WTC11 (cell line): ENCODE measurements around the gene RBMS1. TPM values are rescaled to one million over a fixed set of nuclear protein-coding genes. Genes with fewer than 3 reads are reported as not detected.

Source experiments
- ATAC-seq: fragments of 200-7000 bp; cut with Tn5 transposase; 2 replicates; pipeline ENCODE4 v1.10.0; 2021; ENCODE audit warnings: mild to moderate bottlenecking, moderate library complexity
- CTCF ChIA-PET: fragments of 300-600 bp; sonication (Branson Sonifier 250); formaldehyde crosslinking; loops from one replicate; lab custom pipeline; 2021; ENCODE audit warnings: antibody characterized with exemption; lab: Charles Lee
- POLR2A ChIA-PET: fragments of 350-600 bp; sonication (Branson Sonifier 250); formaldehyde crosslinking; loops from one replicate; lab custom pipeline; 2021; ENCODE audit warnings: antibody characterized with exemption; lab: Charles Lee
- DNase-seq: peaks from one replicate; pipeline ENCODE4 v3.0.0; 2021; ENCODE audit warnings: low spot score
- H3K27ac Mint-ChIP-seq: 2 replicates; pipeline ENCODE4 v1.8.0; 2021; ENCODE audit warnings: mixed read lengths
- H3K27me3 Mint-ChIP-seq: 2 replicates; pipeline ENCODE4 v1.8.0; 2021; ENCODE audit warnings: low read depth, mild to moderate bottlenecking, moderate library complexity, mixed read lengths
- H3K36me3 Mint-ChIP-seq: 2 replicates; pipeline ENCODE4 v1.8.0; 2021; ENCODE audit warnings: mixed read lengths
- H3K4me1 Mint-ChIP-seq: 2 replicates; pipeline ENCODE4 v1.8.0; 2022; ENCODE audit warnings: mixed read lengths
- H3K4me3 Mint-ChIP-seq: 2 replicates; pipeline ENCODE4 v1.8.0; 2021; ENCODE audit warnings: mild to moderate bottlenecking, moderate library complexity, mixed read lengths
- H3K9me3 Mint-ChIP-seq: 2 replicates; pipeline ENCODE4 v1.8.0; 2021; ENCODE audit warnings: mixed read lengths
- CBFB ChIP-seq: sonication (generic); formaldehyde crosslinking; IDR thresholded peaks from 2 replicates; pipeline ENCODE4 v1.8.1; 2022; ENCODE audit warnings: mild to moderate bottlenecking, low read depth, missing genetic modification reagents
- CREM ChIP-seq: sonication (generic); formaldehyde crosslinking; IDR thresholded peaks from 2 replicates; pipeline ENCODE4 v1.8.1; 2022; ENCODE audit warnings: mild to moderate bottlenecking, missing genetic modification reagents, moderate library complexity
- ETV6 ChIP-seq: sonication (generic); formaldehyde crosslinking; IDR thresholded peaks from 2 replicates; pipeline ENCODE4 v1.8.1; 2022; ENCODE audit warnings: mild to moderate bottlenecking, missing genetic modification reagents
- FOXJ3 ChIP-seq: sonication (generic); formaldehyde crosslinking; IDR thresholded peaks from 2 replicates; pipeline ENCODE4 v1.9.0; 2021; ENCODE audit warnings: missing genetic modification reagents, mild to moderate bottlenecking, borderline replicate concordance
- FOXP1 ChIP-seq: sonication (generic); formaldehyde crosslinking; IDR thresholded peaks from 2 replicates; pipeline ENCODE4 v1.8.0; 2022; ENCODE audit warnings: missing genetic modification reagents, mild to moderate bottlenecking, moderate library complexity, borderline replicate concordance
- GABPB1 ChIP-seq: sonication (generic); formaldehyde crosslinking; IDR thresholded peaks from 2 replicates; pipeline ENCODE4 v1.8.1; 2023; ENCODE audit warnings: mild to moderate bottlenecking, missing genetic modification reagents
- HMGA2 ChIP-seq: fragments of 250-450 bp; sonication (Bioruptor Pico); IDR thresholded peaks from 2 replicates; pipeline ENCODE4 v1.4.0; 2021; ENCODE audit warnings: mild to moderate bottlenecking, moderate library complexity
- JAZF1 ChIP-seq: fragments of 250-450 bp; sonication (Bioruptor Pico); IDR thresholded peaks from 2 replicates; pipeline ENCODE4 v1.9.0; 2021; ENCODE audit warnings: moderate library complexity, mild to moderate bottlenecking, inconsistent platforms
- MXD4 ChIP-seq: fragments of 250-450 bp; sonication (Bioruptor Pico); IDR thresholded peaks from 2 replicates; pipeline ENCODE4 v1.8.0; 2021; ENCODE audit warnings: mild to moderate bottlenecking, moderate library complexity, borderline replicate concordance
- MYBL2 ChIP-seq: sonication (generic); formaldehyde crosslinking; IDR thresholded peaks from 2 replicates; pipeline ENCODE4 v1.8.1; 2023; ENCODE audit warnings: mild to moderate bottlenecking, moderate library complexity, missing genetic modification reagents
- NFATC4 ChIP-seq: fragments of 250-450 bp; sonication (Bioruptor Pico); IDR thresholded peaks from 2 replicates; pipeline ENCODE4 v1.9.0; 2021; ENCODE audit warnings: mild to moderate bottlenecking
- OVOL2 ChIP-seq: fragments of 250-450 bp; sonication (Bioruptor Pico); IDR thresholded peaks from 2 replicates; pipeline ENCODE4 v1.9.0; 2021; ENCODE audit warnings: mild to moderate bottlenecking, borderline replicate concordance
- USF1 ChIP-seq: sonication (generic); formaldehyde crosslinking; IDR thresholded peaks from 2 replicates; pipeline ENCODE4 v1.8.0; 2022; ENCODE audit warnings: mild to moderate bottlenecking, missing genetic modification reagents
- ZBTB43 ChIP-seq: sonication (generic); formaldehyde crosslinking; IDR thresholded peaks from 2 replicates; pipeline ENCODE4 v1.8.1; 2023; ENCODE audit warnings: mild to moderate bottlenecking, missing genetic modification reagents
- ZNF219 ChIP-seq: sonication (generic); formaldehyde crosslinking; IDR thresholded peaks from 2 replicates; pipeline ENCODE4 v1.8.0; 2023; ENCODE audit warnings: missing genetic modification reagents, mild to moderate bottlenecking, borderline replicate concordance
- ZNF232 ChIP-seq: sonication (generic); formaldehyde crosslinking; IDR thresholded peaks from 2 replicates; pipeline ENCODE4 v1.8.0; 2022; ENCODE audit warnings: mild to moderate bottlenecking, missing genetic modification reagents
- ZNF281 ChIP-seq: sonication (generic); formaldehyde crosslinking; IDR thresholded peaks from 2 replicates; pipeline ENCODE4 v1.8.0; 2023; ENCODE audit warnings: mild to moderate bottlenecking, missing genetic modification reagents
- total RNA-seq: library from RNA; stranded (reverse); gene quantifications from 3 replicates; pipeline ENCODE4 v1.2.3, GENCODE V29; 2021
- TF ChIP-seq, protein P1 (sequence below): sonication (generic); formaldehyde crosslinking; IDR thresholded peaks from 2 replicates; pipeline ENCODE4 v1.8.1; 2023; ENCODE audit warnings: mild to moderate bottlenecking, missing genetic modification reagents, moderate library complexity
- TF ChIP-seq, protein P2 (sequence below): sonication (generic); formaldehyde crosslinking; IDR thresholded peaks from 2 replicates; pipeline ENCODE4 v1.8.0; 2022; ENCODE audit warnings: mild to moderate bottlenecking, missing genetic modification reagents
- TF ChIP-seq, protein P3 (sequence below): sonication (generic); formaldehyde crosslinking; IDR thresholded peaks from 2 replicates; pipeline ENCODE4 v1.8.1; 2023; ENCODE audit warnings: mild to moderate bottlenecking, moderate library complexity, missing genetic modification reagents
- TF ChIP-seq, protein P4 (sequence below): sonication (generic); formaldehyde crosslinking; IDR thresholded peaks from 2 replicates; pipeline ENCODE4 v1.8.1; 2022; ENCODE audit warnings: mild to moderate bottlenecking, moderate library complexity, missing genetic modification reagents

Gene RBMS1
- total RNA-seq, 1 experiment from 2014 or later = 56.3 TPM

DNA sequence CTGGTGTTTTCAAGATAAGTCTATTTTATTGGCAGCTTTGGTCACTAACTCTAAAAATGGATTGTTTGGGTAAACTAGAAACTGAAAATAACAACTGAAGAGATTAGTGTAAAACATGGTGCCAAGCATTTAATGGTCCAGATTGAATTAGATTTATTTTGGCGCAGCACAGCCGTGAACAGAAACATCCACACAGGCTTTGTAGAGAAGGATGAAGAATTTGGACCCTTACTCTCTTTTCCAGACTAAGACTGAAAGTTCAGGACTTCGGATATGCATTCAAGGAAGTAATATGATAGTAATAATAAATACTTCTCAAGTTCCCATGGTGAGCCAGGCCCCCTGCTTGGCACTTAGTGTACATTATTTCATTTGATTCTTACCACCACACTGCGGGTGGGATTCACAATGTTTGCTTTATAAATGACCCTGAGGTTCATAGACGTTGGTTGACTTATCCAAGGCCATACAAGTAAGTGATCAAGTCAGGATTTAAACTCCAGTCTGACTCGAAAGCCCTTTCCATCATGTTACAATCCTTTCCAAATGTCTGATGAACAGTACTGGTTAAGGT is 239.3 kb downstream of the RBMS1 start (continued):
- no peak for TF ChIP-seq MXD4 (CRISPR knock-in tag)
- no peak for TF ChIP-seq FOXP1 (CRISPR knock-in tag)

DNA sequence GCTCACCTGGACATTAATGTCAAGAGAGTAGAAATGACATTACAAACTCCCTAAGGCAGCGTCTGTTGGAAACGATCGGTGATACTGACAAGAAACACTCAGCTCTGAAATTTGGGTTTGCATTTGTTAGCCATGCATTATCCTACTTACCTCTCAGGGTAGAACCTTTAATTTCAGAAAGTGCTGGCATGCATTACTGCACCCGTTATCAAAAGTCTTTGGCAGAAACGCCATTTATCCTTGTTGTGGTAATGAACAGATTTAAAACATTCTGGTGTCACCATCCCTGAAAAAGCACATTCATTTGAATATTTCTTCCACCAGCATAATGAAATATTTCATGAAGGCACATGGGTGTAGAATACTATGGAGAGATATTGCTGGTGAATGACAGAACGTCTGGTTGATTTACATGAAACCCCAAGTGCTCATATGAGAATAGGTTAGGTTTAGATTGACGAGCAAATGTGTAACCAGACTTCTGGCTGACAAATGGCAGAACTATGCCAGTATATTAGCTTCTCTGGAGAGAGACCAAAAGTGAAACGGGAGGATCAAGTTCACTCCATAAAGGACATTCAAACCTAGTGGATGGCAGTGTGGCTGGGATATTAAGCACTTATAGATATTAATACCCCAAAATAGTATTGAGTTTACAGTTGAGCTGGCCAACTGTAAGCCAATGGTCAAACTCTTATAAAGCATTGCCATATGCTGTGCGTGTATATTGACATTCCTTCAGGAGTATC is 240.0 kb downstream of the RBMS1 start:
- TF ChIP-seq, protein P1, sequence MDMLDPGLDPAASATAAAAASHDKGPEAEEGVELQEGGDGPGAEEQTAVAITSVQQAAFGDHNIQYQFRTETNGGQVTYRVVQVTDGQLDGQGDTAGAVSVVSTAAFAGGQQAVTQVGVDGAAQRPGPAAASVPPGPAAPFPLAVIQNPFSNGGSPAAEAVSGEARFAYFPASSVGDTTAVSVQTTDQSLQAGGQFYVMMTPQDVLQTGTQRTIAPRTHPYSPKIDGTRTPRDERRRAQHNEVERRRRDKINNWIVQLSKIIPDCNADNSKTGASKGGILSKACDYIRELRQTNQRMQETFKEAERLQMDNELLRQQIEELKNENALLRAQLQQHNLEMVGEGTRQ (CRISPR knock-in tag) = no peak
- TF ChIP-seq ZBTB43 (CRISPR knock-in tag) = no peak
- TF ChIP-seq HMGA2 (CRISPR knock-in tag) = no peak
- TF ChIP-seq, protein P2, sequence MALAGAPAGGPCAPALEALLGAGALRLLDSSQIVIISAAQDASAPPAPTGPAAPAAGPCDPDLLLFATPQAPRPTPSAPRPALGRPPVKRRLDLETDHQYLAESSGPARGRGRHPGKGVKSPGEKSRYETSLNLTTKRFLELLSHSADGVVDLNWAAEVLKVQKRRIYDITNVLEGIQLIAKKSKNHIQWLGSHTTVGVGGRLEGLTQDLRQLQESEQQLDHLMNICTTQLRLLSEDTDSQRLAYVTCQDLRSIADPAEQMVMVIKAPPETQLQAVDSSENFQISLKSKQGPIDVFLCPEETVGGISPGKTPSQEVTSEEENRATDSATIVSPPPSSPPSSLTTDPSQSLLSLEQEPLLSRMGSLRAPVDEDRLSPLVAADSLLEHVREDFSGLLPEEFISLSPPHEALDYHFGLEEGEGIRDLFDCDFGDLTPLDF (CRISPR knock-in tag) = no peak
- TF ChIP-seq, protein P3, sequence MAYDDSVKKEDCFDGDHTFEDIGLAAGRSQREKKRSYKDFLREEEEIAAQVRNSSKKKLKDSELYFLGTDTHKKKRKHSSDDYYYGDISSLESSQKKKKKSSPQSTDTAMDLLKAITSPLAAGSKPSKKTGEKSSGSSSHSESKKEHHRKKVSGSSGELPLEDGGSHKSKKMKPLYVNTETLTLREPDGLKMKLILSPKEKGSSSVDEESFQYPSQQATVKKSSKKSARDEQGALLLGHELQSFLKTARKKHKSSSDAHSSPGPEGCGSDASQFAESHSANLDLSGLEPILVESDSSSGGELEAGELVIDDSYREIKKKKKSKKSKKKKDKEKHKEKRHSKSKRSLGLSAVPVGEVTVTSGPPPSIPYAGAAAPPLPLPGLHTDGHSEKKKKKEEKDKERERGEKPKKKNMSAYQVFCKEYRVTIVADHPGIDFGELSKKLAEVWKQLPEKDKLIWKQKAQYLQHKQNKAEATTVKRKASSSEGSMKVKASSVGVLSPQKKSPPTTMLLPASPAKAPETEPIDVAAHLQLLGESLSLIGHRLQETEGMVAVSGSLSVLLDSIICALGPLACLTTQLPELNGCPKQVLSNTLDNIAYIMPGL (CRISPR knock-in tag) = no peak
- no peak for TF ChIP-seq OVOL2 (CRISPR knock-in tag)
- TF ChIP-seq FOXJ3 (CRISPR knock-in tag) = no peak
- no peak for TF ChIP-seq ZNF219
- TF ChIP-seq MYBL2 = no peak
- TF ChIP-seq CBFB (CRISPR knock-in tag) = no peak
- no peak for TF ChIP-seq USF1 (CRISPR knock-in tag)
- TF ChIP-seq GABPB1 (CRISPR knock-in tag) = no peak
- no peak for TF ChIP-seq JAZF1 (CRISPR knock-in tag)
- TF ChIP-seq, all 79 proteins: peak for 0
- H3K27me3 Mint-ChIP-seq = no peaks in the 10 kb centered on the region
- ATAC-seq (no peak), DNase-seq (no peak)
- ChIA-PET CTCF (interaction anchor here (0.5 to 1.3 kb wide), 2 partner anchors 619 to 741 kb away, joined by 3 to 4 read pairs; no protein-coding TSS in a partner anchor), POLR2A (no interaction called here)
- 0 out of 2 replicates have a peak, but pooled peaks cover 4% of the 10 kb centered on the region for H3K9me3 Mint-ChIP-seq
- H3K27ac Mint-ChIP-seq = no peak overlapping the region
- no peaks in the 10 kb centered on the region for H3K36me3 Mint-ChIP-seq
- H3K4me1 Mint-ChIP-seq = 0 out of 2 replicates have a peak, but pooled peaks cover 5% of the 10 kb centered on the region
- H3K4me3 Mint-ChIP-seq = no peak overlapping the region

DNA sequence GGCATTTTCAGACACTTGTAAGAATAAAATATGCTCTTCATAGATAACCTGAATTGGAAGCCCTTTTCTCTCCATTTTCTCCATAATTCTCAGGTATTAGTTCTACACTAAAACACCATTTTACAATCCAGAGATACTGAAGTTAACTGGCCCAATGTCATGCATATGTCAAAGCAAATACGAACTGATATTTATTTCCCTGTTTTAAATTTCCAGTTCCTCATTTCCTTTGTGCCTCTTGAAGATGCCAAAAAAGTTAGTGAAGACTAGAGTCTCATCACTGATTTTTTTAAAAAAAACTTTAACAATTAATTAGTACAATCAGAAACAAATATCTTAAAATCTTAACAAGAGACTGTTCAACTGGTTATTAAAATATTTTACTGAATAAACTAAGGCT is 240.7 kb downstream of the RBMS1 start:
- CTCF ChIA-PET = interaction anchor here (0.5 to 2.1 kb wide), 15 partner anchors 12 to 811 kb away, joined by 3 to 21 read pairs (median 5); no protein-coding TSS in a partner anchor
- ATAC-seq = no peak
- 0 out of 2 replicates have a peak, but pooled peaks cover 5% of the 10 kb centered on the region for H3K4me1 Mint-ChIP-seq
- TF ChIP-seq USF1 (CRISPR knock-in tag) = no peak
- TF ChIP-seq ETV6 (CRISPR knock-in tag) = no peak
- no peak for TF ChIP-seq NFATC4 (CRISPR knock-in tag)
- no peak for TF ChIP-seq ZNF232 (CRISPR knock-in tag)
- TF ChIP-seq GABPB1 (CRISPR knock-in tag) = no peak
- TF ChIP-seq ZNF281 (CRISPR knock-in tag) = no peak
- TF ChIP-seq CREM (CRISPR knock-in tag) = no peak
- TF ChIP-seq, protein P4, sequence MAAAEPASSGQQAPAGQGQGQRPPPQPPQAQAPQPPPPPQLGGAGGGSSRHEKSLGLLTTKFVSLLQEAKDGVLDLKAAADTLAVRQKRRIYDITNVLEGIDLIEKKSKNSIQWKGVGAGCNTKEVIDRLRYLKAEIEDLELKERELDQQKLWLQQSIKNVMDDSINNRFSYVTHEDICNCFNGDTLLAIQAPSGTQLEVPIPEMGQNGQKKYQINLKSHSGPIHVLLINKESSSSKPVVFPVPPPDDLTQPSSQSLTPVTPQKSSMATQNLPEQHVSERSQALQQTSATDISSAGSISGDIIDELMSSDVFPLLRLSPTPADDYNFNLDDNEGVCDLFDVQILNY = no peak
- TF ChIP-seq, all 79 proteins: peak for 0
- Mint-ChIP-seq H3K9me3 (no peaks in the 10 kb centered on the region), H3K27ac (no peak overlapping the region), H3K27me3 (no peaks in the 10 kb centered on the region), H3K4me3 (no peak overlapping the region), H3K36me3 (no peaks in the 10 kb centered on the region)
- POLR2A ChIA-PET = no interaction called here
- no peak for DNase-seq
